ENCODE measurements around the gene LSM6.

LSM6 gene

DNA sequence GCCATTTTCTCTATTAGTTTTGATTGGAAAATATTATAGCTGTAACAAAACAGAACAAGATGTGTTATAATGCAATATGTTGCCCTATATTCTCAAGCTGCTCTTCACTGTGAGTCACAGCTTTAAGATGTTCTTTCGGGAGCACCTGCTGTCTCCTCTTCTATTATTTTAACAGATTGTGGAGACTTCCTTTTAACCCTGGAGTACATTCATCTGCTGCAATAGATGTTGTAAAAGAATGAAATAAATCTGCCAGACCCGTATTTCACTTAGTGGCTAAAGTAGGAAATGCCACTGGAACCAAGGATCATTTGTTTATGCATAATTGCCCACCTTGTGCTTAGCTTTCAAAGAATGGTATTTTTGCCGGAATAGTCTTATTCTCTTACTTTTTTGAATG lies 11.1 kb downstream of the LSM6 start:
- DNase-seq: no peak

DNA sequence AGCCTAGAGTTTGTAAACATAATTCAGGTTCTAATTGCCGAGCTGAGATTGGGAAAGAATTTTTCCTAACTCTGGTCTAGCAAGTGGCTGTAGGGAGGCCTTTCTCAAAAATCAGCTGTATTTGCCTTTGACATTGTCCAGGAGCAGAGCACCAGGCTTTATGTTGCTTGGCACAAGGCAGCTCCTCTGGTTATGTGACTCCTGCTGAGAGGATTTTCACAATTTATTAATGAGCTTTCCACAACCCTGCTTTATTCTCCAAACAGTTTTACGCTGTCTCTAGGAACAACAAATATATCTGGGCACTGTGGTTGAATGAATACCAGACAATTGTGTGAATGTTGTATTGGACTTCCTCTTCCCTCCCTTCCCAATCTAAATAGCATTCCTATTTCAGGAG lies 14.9 kb downstream of the LSM6 start:
- no peak for DNase-seq

DNA sequence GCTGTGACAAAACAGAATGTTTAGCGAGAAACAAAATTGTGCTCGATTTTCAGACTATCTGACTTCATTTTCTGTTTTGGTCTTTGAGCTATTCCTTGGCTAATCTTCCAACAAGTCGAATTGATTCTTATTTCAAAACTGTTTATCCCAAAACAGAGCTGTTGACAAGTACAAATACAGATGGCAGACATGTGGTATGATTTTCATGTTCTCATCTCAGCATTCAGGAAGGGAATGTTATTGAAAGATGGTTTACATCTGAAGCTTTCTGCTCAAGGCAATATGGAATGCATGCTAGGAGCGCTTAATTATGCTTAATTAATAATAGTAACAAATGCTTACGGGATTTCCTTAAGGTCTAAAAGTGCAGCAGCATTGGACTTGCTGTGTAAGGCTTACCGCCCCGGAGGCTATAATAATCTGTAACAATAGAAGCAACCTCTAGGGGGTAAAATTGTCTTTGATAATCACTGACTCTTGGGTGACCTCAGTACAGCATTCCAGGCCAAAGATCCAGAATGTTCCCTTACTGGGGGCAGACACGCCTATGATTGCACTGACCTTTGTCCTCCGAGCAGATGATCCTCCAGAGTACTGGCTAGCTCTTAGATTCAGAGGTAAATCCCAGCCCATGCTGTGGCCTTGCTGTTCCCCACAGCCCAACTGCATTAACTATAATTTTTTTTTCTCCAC lies 16.4 kb downstream of the LSM6 start:
- DNase-seq: no peak

DNA sequence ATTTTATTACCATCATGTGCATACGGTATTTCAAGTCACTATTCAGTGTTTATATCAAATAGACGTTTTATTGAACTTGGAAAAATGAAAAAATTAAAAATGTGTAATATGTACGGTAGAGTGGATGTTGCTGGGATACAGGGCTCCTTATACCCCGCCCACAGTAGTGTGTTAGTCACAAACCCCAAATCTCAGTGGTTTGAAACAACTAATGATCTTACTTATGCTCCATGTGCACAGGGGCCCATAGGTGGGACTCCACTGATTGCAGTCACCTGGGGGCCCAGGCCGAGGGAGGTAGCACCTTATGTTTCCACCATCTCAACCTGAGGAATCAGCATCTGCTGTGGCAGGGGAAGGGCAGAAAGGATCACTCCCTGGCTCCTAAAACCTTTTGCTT lies 18.1 kb downstream of the LSM6 start:
- DNase-seq: no peak

DNA sequence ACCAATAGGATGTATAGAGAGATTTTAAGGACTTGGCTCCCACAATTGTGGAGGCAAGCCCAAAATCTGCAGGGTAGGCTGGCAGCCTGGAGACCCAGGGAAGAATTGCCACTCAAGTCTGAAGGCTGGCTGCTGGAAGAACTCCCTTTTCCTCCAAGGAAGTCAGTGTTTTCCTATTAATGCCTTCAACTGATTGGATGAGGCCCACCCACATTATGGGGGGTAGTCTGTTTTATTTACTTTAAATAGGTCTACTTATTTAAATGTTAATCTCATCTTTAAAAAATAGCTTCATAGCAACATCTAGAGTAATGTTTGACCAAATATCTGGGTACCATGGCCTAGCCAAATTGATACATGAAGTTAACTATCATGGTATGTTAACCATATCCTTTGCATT lies 18.7 kb downstream of the LSM6 start:
- no peak for DNase-seq

DNA sequence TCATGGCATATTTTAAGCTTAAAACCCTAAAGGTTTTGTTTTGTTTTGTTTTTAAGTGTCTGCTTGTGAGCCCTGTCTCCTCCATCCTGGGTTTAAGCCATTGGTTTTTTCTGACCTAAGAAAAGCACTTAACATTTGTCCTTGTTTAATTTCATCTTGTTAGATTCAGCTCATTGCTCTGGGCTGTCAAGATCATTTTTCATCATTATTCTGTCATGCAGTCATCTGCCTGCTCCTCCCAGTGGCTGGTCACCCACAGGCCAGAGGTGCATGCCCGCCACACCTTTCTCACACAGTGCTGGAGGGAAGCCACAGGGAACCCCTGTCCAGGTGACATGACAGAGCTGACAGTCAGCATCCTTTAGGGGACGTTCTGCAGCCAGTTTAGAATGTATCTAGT lies 27.1 kb downstream of the LSM6 start:
- no peak for DNase-seq

DNA sequence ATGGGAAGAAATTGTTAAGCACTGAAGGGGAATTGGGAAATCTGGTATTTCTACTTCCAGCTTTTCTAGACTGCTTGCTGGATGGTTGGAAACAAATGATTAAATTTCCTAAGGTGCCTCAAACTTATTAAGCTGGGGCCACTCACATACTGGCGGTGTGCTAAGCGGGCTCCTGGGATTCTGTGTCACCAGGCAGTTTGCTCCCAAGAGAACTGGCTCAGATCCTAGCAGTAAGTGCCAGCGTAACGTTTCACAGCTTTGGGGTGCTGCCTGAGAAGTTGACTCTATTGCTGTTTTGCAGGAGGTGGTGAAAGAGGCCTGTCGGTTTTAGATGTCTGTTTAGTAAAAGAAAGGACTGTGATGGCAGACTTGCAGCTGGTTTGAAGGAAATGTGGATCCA lies 31.9 kb downstream of the LSM6 start:
- no peak for DNase-seq

DNA sequence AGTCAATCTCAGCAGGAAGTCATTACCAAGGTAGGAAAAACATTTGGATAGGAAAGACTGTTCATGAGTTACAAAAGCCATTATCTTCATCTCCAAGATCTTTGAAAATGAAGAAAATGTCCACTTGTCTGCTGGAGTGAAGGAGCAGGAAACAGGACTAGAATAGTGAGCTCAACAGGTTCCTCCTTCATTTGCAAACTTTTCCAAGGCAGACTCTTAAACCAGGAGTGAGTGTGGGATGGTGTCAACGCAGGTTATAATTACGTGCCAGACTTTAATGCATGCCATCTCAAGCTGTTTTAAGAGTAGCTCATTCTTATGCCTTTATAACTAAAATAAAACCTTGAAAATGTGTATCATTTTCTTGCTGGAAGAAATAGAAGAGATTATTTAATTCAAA lies 35.4 kb downstream of the LSM6 start:
- no peak for DNase-seq

DNA sequence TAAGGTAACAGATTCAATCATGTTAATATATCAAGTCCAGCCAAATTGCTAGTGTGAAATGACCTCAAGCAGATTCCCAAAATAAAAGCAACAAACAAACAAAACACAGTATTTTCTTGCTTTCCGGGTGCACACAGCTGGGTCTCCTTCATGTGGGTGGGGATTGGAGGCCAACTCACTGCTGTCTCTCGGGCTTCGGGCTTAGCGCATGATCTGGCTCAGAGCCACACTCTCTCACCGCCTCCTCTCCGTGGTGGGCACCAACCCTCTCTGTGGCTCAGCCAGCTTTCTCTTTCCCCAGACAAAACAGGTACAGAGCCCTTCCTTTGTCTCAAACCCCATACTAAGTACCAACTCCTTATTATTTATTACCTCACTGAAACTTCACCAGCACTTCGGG lies 35.9 kb downstream of the LSM6 start:
- DNase-seq: no peak

DNA sequence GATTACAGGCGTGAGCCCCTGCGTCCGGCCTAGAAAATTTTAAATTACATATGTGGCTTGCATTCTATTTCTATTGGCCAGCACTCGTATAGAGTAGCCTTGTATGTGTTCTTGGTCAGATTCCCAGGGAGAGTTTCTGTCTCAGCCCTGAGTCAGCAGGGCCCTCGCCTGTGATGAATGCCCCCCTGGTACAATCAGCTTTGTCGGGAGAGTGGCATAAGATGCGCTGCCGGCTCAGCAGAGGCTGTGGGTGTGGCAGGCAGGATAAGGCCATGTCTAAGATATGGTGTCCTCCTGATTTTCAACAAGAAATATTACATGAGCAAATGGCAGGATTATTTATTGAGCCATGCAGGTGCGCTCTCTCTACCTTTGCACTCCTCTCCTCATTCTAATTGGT lies 37.3 kb downstream of the LSM6 start:
- peak in 1 of 14 donors; percentile 23 for DNase-seq

DNA sequence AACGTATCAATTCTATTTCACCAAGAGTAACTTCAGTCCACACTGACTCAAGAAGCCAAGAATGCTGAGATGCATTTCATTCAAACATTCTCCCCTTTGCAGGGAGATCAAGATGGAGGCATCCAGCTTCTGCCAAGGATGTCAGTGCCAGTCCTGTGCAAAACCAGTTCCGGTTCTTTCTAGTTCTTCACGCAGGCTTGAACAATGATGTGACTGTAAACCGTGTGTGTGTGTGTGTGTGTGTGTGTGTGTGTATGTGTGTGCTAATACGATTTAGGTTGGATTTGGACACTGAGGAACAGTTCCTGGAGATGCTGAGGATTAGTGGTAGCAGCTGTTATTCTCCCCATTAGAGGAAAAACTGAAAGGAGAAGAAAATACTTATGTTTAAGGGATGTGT lies 38.7 kb downstream of the LSM6 start, which contains the start of gene REELD1:
REELD1 (plus strand) TSS at position 301 of the 400 bp plus-strand sequence. CDS start 2,415 bp downstream, outside the sequence.
- no peak for DNase-seq

DNA sequence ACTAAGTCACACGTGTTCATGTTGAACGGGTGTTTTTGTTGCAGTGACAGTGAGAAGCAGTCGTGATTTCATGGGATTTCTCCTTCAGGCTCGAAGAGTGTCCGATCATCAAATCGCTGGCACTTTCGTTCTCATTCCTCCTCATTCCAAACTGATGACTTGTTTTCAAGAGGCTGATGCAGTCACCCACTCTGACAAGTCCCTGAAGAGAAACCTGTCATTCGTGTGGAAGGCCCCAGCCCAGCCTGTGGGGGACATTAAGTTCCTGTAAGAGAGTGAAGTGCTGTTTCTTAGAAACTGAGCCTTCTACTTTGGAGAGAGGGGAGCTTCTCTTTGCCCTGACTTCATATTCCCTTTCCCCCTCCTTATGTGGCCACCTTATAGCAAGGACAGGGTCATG lies 46.8 kb downstream of the LSM6 start:
- DNase-seq: no peak

DNA sequence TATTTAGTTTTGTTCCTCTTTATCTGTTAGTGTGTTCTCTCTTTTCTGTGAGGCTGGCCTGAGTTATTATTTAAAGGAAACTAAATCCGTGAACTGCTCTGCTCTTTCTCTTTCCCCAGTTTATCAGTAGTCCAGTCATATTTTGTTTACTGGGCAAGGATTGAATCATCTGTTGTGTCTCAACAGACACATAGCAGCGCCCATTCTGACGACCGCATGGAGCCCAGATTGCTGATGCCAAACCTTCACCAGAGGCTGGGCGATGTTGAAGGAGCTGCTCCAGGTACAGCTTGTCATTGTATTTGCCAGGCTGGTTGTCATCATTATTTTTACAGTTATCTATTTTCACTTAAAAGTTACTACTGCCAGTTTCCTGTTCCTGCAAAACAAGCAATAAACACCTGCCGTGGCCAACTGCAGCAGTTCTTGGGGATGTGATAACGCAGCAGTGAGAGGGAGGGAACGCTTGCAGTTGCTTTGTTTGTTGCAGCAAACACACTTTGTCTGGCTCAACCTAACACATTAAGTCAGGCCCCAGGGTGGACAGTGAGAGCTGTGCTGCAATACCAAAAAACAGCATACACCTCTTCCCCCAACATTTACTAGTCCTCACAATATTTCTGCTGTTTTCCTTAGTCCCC lies 48.9 kb downstream of the LSM6 start:
- peak in 2 of 14 donors; percentile 25 to 27 for DNase-seq

DNA sequence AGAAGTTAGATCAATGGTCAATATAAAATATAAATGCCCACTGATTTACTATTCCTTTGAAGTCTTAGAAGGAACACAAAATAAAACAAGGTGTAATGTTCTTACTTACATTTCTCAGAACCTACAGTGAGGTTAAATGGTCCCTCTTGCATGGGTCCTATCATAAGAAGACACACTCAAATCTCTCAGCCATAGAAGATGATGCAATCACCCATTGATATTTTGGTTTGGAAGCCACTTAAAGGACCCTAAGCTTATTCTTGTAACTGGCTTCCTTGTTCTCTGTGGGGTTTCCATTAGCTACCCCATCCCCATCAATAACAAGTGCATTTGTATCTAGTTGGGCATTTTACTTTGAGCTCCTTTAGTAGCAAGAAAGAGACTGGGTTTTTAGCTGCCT lies 53.9 kb downstream of the LSM6 start:
- no peak for DNase-seq

DNA sequence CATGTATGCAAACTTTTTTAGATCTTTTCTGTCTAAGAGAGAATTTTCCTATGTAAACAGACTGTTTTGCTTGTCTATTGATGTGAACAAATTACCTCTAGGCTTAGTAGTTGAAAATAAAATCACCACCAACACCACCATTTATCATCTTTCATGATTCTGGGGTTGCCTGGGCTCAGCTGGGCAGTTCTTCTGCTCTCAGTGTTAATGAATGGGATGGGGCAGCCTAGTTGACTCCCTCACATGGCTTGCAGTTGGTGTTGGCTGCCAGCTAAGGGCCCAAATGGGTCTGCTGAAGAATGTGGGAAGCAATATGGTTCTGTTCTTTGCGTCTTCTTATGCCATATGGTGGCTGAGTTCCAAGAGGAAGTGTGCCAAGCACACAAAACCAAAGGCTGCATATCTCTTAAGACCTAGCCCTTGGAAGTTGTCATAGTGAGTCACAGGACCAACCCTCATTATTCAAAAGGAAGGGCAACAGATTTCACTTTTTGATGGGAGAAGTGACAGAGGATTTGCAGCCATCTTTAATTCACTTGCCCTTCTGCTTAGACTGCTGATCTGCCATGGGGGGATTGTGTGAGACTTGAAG lies 56.7 kb downstream of the LSM6 start:
- DNase-seq: no peak

DNA sequence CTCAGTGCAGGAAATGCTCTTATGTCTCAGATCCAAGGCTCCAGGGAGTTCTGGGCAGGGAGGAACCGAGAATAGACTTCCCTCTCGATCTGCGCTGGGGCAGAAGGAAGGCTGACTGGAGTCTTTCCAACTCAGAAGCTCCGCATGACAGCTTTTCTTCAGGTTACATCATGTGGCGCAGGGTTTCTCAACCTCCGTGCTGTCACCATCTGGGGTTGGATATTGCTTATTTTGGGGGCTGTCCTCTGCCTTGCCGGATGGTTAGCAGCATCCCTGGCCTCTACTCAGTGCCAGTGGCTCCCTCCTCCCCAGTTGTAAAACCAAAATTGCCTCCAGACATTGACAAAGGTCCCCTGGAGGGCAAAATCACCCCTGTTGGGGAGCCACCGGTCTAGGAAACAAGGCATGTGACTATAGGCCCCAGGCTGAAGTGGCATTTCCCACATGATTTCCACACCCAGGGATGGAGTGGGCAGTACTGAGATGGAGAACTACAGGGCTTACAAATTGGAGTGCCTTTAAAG lies 60.2 kb downstream of the LSM6 start:
- DNase-seq: no peak

DNA sequence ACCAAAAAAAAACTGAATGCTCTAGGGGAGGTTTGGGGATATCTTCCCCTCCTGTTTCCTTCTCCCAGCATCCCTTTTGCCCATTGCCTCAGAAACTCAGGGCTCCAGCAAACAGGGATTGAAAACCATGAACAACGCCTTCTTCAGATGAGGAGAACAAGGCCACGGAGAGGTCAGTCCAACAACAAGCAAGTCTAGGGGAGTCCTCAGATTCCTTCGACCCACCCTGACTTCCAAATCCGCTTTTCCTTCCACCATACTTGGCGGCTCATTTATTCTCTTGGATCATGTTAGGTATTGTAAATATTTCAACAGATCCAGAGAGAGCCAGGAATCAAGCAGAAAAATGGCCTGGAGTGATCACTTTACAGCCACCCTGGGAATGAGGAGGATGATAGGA lies 60.7 kb downstream of the LSM6 start:
- DNase-seq: no peak

DNA sequence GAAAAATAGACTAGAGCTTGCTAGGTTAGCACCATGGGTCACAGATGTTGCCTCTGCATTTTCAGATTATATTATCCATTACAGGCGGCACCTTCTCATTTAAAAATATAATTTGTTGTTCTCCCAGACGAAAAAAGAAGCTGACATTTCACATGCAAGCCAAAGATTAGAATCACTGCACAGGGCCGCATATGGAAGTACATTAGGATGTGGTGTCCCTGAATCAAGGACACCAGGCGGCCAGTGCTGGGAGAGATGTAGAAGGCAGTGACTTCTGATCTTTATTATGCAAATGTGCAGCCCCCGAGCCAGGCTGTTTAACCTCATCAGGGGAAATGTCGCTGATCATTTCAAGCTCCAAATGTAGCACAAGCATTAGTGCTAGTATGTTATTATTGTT lies 61.6 kb downstream of the LSM6 start:
- DNase-seq: no peak

DNA sequence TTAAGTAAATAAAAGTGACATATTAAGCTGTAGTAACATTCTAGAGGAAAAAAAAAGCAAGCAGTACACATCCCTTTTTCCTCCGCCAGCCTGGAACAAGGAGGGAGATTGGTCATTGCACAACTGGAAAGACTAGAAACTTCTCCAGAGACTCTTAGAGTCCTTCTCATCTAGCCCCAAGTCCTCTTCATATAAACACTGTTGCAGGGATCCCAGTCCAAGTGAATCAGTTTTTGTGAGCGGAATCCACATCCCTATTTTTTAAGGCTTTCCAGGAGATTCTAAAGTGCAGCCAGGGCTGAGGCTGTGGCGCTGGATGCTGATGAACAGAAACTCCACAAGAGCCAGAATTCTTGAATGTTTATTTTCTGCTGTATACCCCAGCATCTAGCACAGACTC lies 62.6 kb downstream of the LSM6 start:
- no peak for DNase-seq

Data from C1 segment of cervical spinal cord (tissue), 14 donors.